ACC112 (cell line): Measurements from ENCODE around the gene UPK1A.
"Not testable (repeated sequence)": the region's sequence is repeated elsewhere in the genome, so short reads cannot be mapped to it uniquely, and the experiment has no call there.

Experiments used
- H2AFZ ChIP-seq: fragments of 200-600 bp; sonication (generic); one replicate; pipeline ENCODE4 v1.6.0; 2017; ENCODE audit warnings: antibody characterized with exemption, low read length; ENCODE audit not compliant: unreplicated experiment
- H3K27ac ChIP-seq: fragments of 200-600 bp; sonication (generic); 2 replicates; pipeline ENCODE4 v1.5.1; 2014; ENCODE audit warnings: low read depth, mild to moderate bottlenecking, antibody characterized with exemption, low read length, moderate library complexity
- H3K27me3 ChIP-seq: fragments of 200-600 bp; sonication (generic); 2 replicates; pipeline ENCODE4 v1.6.1; 2014; ENCODE audit warnings: mild to moderate bottlenecking, antibody characterized with exemption, low read length, moderate library complexity, mixed read lengths; ENCODE audit not compliant: insufficient read depth
- H3K36me3 ChIP-seq: fragments of 200-600 bp; sonication (generic); 2 replicates; pipeline ENCODE4 v1.6.1; 2016; ENCODE audit warnings: mild to moderate bottlenecking, antibody characterized with exemption, low read length, moderate library complexity, mixed read lengths; ENCODE audit not compliant: insufficient read depth
- H3K4me1 ChIP-seq: fragments of 200-600 bp; sonication (generic); one replicate; pipeline ENCODE4 v1.6.1; 2016; ENCODE audit warnings: low read length, mixed read lengths; ENCODE audit not compliant: insufficient read depth, unreplicated experiment, control insufficient read depth
- H3K4me3 ChIP-seq: fragments of 200-600 bp; sonication (generic); 2 replicates; pipeline ENCODE4 v1.5.1; 2014; ENCODE audit warnings: mild to moderate bottlenecking, low read depth, low read length
- H3K79me2 ChIP-seq: fragments of 200-600 bp; sonication (generic); one replicate; pipeline ENCODE4 v1.6.0; 2016; ENCODE audit warnings: low read length; ENCODE audit not compliant: control insufficient read depth, unreplicated experiment, insufficient read depth

The UPK1A gene

DNA sequence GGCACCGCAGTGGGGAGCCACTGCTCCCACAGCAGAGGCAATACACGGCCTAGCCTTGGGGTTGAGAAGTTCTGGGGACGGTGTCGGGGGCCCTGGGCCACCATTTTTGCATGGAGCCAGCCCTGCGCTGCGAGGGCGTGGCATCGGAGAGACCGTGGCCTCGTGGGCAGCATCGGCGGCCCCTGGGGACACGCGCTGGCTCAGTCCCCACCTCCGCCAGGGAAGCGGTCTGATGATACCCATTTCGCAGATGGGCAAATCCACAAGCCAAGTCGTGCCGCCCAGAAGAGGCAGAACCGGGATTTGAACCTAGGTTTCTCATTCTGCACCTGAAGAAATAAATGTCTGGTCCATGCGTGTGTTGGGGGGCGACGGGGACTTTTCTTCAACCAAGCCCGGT is 1.2 kb upstream of the UPK1A start:
- Histone ChIP-seq H2AFZ (no peak overlapping the region), H3K79me2 (no peaks in the 10 kb centered on the region), H3K4me3 (no peak overlapping the region), H3K36me3 (no peaks in the 10 kb centered on the region), H3K27me3 (peaks cover 10% of the 10 kb centered on the region), H3K4me1 (no peaks in the 10 kb centered on the region), H3K27ac (no peak overlapping the region)

DNA sequence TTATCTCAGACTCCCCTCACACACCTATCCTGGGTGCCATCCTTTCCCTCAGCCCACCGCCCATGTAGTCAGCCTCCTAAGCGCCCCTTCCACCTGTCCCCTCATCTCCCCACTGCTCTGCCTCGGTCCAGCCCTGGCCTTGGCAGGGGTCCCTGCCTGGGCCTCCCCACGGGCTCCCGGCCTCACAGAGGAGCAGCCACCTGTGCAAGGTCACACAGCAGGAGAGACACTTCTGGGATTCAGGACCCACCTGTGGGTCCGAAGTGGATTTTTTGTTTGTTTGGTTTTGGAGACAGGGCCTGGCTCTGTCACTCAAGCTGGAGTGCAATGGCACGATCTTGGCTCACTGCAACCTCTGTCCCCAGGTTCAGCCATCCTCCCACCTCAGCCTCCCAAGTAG is 713 bp upstream of the UPK1A start:
- H3K36me3 ChIP-seq = no peaks in the 10 kb centered on the region
- H3K4me1 ChIP-seq = no peaks in the 10 kb centered on the region
- no peak overlapping the region for H2AFZ ChIP-seq
- H3K27ac ChIP-seq = no peak overlapping the region
- peaks cover 10% of the 10 kb centered on the region for H3K27me3 ChIP-seq
- H3K79me2 ChIP-seq = no peaks in the 10 kb centered on the region
- no peak overlapping the region for H3K4me3 ChIP-seq

DNA sequence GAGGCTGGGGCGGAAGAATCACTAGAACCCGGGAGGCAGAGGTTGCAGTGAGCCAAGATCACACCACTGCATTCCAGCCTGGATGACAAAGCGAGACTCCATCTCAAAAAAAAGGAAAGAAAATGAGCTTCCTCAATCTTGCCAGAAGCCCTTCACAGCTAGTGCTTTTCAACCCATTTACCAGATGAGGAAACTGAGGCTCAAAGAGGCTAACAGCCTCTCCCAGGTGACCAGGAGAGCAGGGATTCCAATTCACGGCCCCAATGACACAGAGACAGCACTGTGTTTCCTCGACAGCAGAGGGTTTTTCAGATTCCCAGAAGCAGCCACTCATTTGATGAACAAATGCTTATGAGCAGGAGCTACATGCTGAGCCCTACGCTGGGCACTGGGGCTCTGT is 3.2 kb downstream of the UPK1A start:
- Histone ChIP-seq H3K36me3 (no peaks in the 10 kb centered on the region), H3K27ac (no peak overlapping the region), H3K27me3 (peaks cover 10% of the 10 kb centered on the region), H3K79me2 (no peaks in the 10 kb centered on the region), H3K4me1 (no peaks in the 10 kb centered on the region), H3K4me3 (no peak overlapping the region), H2AFZ (no peak overlapping the region)

DNA sequence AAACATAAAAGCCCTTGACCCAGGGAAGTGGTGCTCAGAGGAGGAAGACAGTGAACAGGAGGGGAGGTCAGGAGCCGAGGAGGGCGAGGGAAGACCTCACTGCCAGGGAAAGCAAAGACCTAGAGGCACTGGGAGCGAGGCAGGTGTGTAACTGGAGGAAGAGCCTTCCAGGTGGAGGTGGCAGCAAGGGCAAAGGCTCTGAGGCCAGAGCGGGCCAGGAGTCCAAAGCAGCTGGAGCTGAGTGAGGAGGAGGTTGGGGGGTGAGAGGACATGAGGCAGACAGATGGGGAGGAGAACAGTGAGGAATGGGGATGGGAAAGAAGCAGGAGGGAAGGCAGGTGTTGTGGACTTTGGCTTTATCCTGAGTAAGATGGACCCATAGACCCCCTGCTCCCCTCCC is 3.7 kb downstream of the UPK1A start:
- no peak overlapping the region for H3K4me3 ChIP-seq
- H3K79me2 ChIP-seq = no peaks in the 10 kb centered on the region
- peaks cover 10% of the 10 kb centered on the region for H3K27me3 ChIP-seq

DNA sequence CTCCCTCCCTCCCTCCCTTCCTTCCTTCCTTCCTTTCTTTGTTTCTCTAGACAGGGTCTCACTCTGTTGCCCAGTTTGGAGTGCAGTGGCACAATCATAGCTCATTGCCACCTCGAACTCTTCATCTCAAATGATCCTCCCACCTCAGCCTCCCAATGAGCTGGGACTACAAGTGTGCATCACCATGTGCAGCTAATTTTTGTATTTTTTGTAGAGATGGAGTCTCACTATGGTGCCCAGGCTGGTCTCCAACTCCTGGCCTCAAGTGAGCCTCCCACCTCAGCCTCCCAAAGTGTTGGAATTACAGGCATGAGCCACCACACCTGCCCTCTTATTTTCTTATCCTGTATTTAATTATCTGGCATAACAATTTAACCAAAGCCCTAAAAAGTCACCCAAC is 4.4 kb downstream of the UPK1A start:
- Histone ChIP-seq H2AFZ (no peak overlapping the region), H3K79me2 (no peaks in the 10 kb centered on the region), H3K4me1 (no peaks in the 10 kb centered on the region), H3K27me3 (peaks cover 10% of the 10 kb centered on the region), H3K4me3 (no peak overlapping the region), H3K27ac (no peak overlapping the region), H3K36me3 (no peaks in the 10 kb centered on the region)

More for the DNA sequence above, 3.7 kb downstream of the UPK1A start:
- Histone ChIP-seq H3K36me3 (no peaks in the 10 kb centered on the region), H2AFZ (no peak overlapping the region), H3K4me1 (no peaks in the 10 kb centered on the region), H3K27ac (no peak overlapping the region)

DNA sequence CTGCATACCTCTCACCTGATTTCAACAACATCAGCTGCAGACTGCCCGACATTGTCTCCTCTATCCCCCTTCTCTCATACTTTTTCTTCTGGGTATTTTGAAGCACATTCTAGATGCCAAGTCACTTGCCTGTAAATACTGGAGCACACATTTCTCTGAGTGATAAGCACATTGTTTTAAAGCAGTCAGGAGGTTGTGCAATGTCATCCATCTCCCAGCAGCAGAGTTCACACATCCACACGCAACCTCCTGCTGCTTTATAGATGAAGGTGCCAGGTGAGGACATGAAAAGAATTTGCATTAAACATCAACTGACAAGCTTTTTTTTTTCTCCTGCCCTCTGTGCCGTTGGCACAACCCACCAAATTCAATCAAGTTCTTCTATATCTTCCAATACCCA is 5.5 kb downstream of the UPK1A start:
- no peak overlapping the region for H3K27ac ChIP-seq
- no peaks in the 10 kb centered on the region for H3K4me1 ChIP-seq
- H3K79me2 ChIP-seq = no peaks in the 10 kb centered on the region
- H3K4me3 ChIP-seq = no peak overlapping the region
- H3K36me3 ChIP-seq = no peaks in the 10 kb centered on the region
- H3K27me3 ChIP-seq = peaks cover 10% of the 10 kb centered on the region
- no peak overlapping the region for H2AFZ ChIP-seq

DNA sequence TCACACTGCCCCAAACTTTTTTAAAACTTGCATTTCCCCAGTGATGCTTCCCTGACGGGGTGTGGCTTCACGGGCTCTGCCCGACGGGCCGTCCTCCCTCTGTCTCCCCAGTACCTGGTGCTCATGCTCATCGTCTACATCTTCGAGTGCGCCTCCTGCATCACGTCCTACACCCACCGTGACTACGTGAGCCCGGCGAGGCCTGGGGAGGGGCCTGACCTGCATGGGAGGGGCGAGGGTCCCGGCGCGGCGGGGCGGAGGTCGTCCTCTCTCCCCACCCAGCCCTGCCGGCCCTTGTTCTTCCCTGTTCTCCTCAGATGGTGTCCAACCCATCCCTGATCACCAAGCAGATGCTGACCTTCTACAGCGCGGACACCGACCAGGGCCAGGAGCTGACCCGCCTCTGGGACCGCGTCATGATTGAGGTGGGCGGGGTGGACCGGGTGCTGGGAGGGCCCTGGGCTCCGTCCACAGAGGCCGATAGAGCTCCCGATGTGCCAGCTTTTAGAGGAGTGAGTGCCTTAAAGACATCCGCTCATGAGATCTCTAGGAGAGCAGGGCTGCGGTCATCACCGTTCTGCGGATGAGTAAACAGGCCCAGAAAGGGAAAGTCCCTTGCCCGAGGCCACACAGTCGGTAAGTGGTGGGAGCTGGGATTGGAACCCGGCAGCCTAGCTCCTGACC is 6.9 kb downstream of the UPK1A start:
- Histone ChIP-seq H3K27me3 (peaks cover 10% of the 10 kb centered on the region), H3K27ac (no peak overlapping the region), H3K4me3 (peak overlapping the region; percentile 75), H2AFZ (peak overlapping the region; percentile 31), H3K79me2 (no peaks in the 10 kb centered on the region), H3K4me1 (no peaks in the 10 kb centered on the region), H3K36me3 (no peaks in the 10 kb centered on the region)

DNA sequence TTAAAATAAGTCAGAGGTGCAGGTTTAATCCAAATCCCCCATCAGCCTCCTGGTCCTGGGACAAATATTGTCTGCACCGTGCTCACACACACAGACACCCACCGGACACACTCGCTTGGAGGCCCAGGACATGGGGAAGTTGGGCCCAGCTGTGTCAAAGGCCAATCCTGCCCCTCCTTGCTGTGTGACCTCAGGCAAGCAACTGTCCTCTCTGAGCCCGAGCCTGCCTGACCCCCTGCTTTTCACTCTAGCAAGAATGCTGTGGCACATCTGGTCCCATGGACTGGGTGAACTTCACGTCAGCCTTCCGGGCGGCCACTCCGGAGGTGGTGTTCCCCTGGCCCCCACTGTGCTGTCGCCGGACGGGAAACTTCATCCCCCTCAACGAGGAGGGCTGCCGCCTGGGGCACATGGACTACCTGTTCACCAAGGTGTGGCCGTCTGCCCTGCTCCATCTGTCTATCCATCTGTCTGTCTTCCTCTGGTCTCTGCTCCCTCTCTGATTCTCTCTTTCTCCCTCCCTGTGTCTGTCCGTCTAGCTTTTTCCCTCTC is 9.3 kb downstream of the UPK1A start:
- Histone ChIP-seq H3K27ac (no peak overlapping the region), H3K36me3 (no peaks in the 10 kb centered on the region), H3K27me3 (no peaks in the 10 kb centered on the region; the same call in 1 of the 2 replicates), H2AFZ (no peak overlapping the region), H3K4me3 (no peak overlapping the region), H3K79me2 (no peaks in the 10 kb centered on the region), H3K4me1 (no peaks in the 10 kb centered on the region)

DNA sequence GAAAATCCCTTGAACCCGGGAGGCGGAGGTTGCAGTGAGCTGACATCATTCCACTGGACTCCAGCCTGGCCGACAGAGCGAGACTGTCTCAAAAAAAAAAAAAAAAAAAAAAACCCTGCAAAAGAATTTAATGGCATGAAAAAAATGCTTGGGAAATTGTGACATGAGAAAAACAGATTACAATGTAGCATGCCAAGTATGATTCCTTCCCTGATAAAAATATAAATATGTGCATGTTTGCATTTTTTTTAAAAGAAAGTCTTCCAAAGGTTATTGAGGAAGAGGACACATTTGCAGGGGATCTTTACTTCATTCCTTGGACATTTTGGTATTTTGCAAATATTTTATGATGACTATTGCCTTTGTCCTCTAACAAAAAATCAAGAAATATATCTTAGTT is 23.5 kb downstream of the UPK1A start:
- Histone ChIP-seq H2AFZ (no peak overlapping the region), H3K36me3 (no peaks in the 10 kb centered on the region), H3K27me3 (no peaks in the 10 kb centered on the region), H3K79me2 (no peaks in the 10 kb centered on the region), H3K4me3 (no peak overlapping the region), H3K27ac (no peak overlapping the region), H3K4me1 (no peaks in the 10 kb centered on the region)

DNA sequence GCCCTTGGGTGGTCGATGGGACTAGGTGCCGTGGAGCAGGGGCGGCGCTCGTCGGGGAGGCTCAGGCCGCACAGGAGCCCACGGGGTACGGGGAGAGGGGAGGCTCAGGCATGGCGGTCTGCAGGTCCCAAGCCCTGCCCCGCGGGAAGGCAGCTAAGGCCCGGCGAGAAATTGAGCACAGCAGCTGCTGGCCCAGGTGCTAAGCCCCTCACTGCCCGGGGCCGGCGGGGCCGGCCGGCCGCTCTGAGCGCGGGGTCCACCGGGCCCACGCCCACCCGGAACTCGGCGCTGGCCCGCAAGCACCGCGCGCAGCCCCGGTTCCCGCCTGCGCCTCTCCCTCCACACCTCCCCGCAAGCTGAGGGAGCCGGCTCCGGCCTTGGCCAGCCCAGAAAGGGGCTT is 24.8 kb downstream of the UPK1A start:
- H3K27me3 ChIP-seq, H3K27ac ChIP-seq, H3K4me1 ChIP-seq, H3K79me2 ChIP-seq, H3K4me3 ChIP-seq, H3K36me3 ChIP-seq, H2AFZ ChIP-seq: not testable (repeated sequence)

DNA sequence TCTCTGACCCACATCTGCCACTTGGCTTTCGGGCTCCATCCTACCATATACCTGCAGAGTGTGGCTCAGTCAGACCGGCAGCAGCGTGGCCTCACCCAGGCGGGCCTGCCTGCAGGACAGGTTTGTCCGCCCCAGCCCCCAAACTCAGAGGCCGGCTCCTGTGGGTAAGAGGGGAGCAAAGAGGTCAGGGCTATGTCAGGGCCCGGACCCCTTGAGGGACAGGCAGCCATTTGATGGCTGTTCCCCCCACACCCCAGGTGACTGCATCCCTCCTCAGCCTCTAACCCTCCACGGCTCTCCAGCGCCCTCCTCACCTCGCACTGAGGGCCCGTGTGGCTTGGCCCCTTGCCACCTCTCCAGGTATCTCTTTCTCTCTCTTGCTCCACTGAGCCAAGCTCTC is 25.7 kb downstream of the UPK1A start:
- H3K4me3 ChIP-seq = no peak overlapping the region
- H2AFZ ChIP-seq = no peak overlapping the region
- no peaks in the 10 kb centered on the region for H3K27me3 ChIP-seq
- no peak overlapping the region for H3K27ac ChIP-seq
- no peaks in the 10 kb centered on the region for H3K36me3 ChIP-seq
- no peaks in the 10 kb centered on the region for H3K4me1 ChIP-seq
- H3K79me2 ChIP-seq = no peaks in the 10 kb centered on the region
